Measurements from ENCODE around the gene MAMDC4. TPM values are rescaled to one million over a fixed set of nuclear protein-coding genes. Genes with fewer than 3 reads are reported as not detected.

Gene MAMDC4
- total RNA-seq, 1 donor from 2014 or later: 8.5 TPM

DNA sequence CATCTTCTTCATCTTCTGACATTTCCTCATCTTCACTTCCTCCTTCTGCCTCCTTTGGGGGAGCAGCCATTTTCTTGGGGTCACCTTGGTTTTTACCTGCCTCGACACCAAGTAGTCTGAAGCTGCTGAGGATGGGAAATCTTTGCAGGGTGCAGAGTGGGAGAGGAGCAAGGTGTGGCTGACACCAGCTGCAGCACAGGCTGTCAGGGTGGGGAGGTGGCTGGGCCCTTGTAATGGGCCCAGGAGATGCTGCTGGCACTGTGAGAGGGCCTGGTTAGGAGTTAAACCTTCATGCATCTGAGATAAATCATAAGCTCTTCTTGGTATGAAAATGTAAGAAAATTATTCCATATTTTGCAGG, 36.7 kb upstream of the MAMDC4 start:
- H3K4me1 Mint-ChIP-seq (ENCODE audit: low read depth, unreplicated experiment): peaks cover 3% of the 10 kb centered on the region
- H3K27ac Mint-ChIP-seq (ENCODE audit: unreplicated experiment): no peak overlapping the region
- H3K27me3 Mint-ChIP-seq (ENCODE audit: low read depth, unreplicated experiment): no peaks in the 10 kb centered on the region
- Histone ChIP-seq H2AFZ (ENCODE audit: low read depth, low read length) (no peak overlapping the region), H4K20me1 (ENCODE audit: insufficient read depth, low read length) (peaks cover 65% of the 10 kb centered on the region), H3K4me1 (ENCODE audit: insufficient read depth, low read length) (no peaks in the 10 kb centered on the region), H3K27ac (ENCODE audit: low read depth, low read length) (no peak overlapping the region), H3K36me3 (ENCODE audit: insufficient read depth, low read length) (peaks cover 10% of the 10 kb centered on the region), H3K4me2 (ENCODE audit: low read length) (no peak overlapping the region), H3K9ac (ENCODE audit: low read length) (no peak overlapping the region), H3K9me3 (ENCODE audit: insufficient read depth, low read depth, low read length) (no peaks in the 10 kb centered on the region), H3K79me2 (ENCODE audit: insufficient read depth, low read length) (peaks cover 71% of the 10 kb centered on the region), H3K27me3 (ENCODE audit: insufficient read depth, low read length) (no peaks in the 10 kb centered on the region), H3K4me3 (ENCODE audit: insufficient read depth, low read depth, low read length) (no peak overlapping the region)
- DNase-seq (ENCODE audit: low read depth) (no peak), FAIRE-seq (no peak)
- H3K4me3 Mint-ChIP-seq (ENCODE audit: unreplicated experiment): no peak overlapping the region
- no peaks in the 10 kb centered on the region for H3K9me3 Mint-ChIP-seq (ENCODE audit: unreplicated experiment)
- H3K36me3 Mint-ChIP-seq (ENCODE audit: low read depth, unreplicated experiment): peaks cover 14% of the 10 kb centered on the region
- TF ChIP-seq EZH2 (IDR thresholded peaks at IDR 0.05; ENCODE audit: insufficient read depth, low read length) (no peak), CTCF (IDR thresholded peaks at IDR 0.05; ENCODE audit: insufficient read depth, low read depth, low read length) (no peak)

DNA sequence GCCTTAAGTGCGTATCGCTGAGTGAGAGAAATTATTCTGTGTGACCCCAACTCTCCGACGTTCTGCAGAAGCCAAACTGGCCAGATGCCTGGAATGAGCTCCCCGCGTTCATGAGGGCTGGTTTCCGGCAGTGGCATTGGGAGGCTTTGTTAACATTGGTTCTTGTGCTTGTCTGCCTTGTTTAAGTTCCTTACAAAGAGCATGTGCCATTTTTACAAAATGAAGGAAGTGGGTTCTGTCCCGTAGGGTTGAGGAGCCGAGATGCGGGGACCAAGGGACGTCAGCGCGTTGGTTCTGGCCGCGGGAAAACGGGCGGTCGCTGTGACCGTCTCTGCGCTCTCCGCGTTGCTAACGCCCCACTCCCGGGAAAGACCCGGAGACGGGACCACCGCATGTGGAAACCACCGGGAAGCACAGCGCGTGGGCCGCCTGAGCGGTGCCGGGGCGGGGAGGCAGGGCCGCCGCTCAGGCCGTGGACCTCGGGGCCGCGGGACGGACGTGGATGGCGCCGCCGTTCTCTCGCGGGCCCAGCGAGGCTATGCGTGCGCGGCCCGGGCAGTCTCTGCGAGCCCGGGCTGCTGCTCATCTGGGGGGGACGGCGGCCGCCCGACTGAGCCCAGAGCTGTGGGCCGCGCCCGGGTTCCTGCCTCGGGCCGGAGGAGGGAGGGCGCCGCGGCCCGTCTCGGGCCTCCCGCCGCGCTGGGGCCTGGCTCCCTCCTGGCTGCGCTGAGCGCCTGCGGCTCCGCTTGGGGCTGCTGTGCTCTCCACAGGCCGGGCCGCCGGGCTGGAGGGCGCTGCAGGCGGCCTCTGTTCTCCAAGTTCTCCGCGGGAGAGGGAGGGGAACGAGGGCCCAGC, 30.9 kb upstream of the MAMDC4 start:
- peak overlapping the region; percentile 89 for H3K4me2 ChIP-seq (ENCODE audit: low read length)
- DNase-seq (ENCODE audit: low read depth) (peak; percentile 30), FAIRE-seq (no peak)
- no peaks in the 10 kb centered on the region for H3K9me3 ChIP-seq (ENCODE audit: insufficient read depth, low read depth, low read length)
- Mint-ChIP-seq H3K4me1 (ENCODE audit: low read depth, unreplicated experiment) (no peaks in the 10 kb centered on the region), H3K9me3 (ENCODE audit: unreplicated experiment) (no peaks in the 10 kb centered on the region), H3K36me3 (ENCODE audit: low read depth, unreplicated experiment) (peaks cover 5% of the 10 kb centered on the region), H3K27me3 (ENCODE audit: low read depth, unreplicated experiment) (no peaks in the 10 kb centered on the region), H3K4me3 (ENCODE audit: unreplicated experiment) (peak overlapping the region; percentile 47), H3K27ac (ENCODE audit: unreplicated experiment) (no peak overlapping the region)
- TF ChIP-seq EZH2 (IDR thresholded peaks at IDR 0.05; ENCODE audit: insufficient read depth, low read length): no peak
- TF ChIP-seq CTCF (IDR thresholded peaks at IDR 0.05; ENCODE audit: insufficient read depth, low read depth, low read length): no peak
- H3K27ac ChIP-seq (ENCODE audit: low read depth, low read length): no peak overlapping the region
- peak overlapping the region; percentile 52 for H3K4me3 ChIP-seq (ENCODE audit: insufficient read depth, low read depth, low read length)
- no peaks in the 10 kb centered on the region for H3K27me3 ChIP-seq (ENCODE audit: insufficient read depth, low read length)
- H3K79me2 ChIP-seq (ENCODE audit: insufficient read depth, low read length): peaks cover 48% of the 10 kb centered on the region
- H3K9ac ChIP-seq (ENCODE audit: low read length): peak overlapping the region; percentile 72
- peaks cover 49% of the 10 kb centered on the region for H4K20me1 ChIP-seq (ENCODE audit: insufficient read depth, low read length)
- H3K4me1 ChIP-seq (ENCODE audit: insufficient read depth, low read length): peaks cover 12% of the 10 kb centered on the region
- H2AFZ ChIP-seq (ENCODE audit: low read depth, low read length): peak overlapping the region; percentile 63
- H3K36me3 ChIP-seq (ENCODE audit: insufficient read depth, low read length): peaks cover 4% of the 10 kb centered on the region
